Kidney glomerular epithelial cell (primary cell): Measurements from ENCODE around the gene EEF1A1.

Experiments used
- DNase-seq: peaks from one replicate; lab custom pipeline; 2025; lab: John Stamatoyannopoulos, UW

The EEF1A1 gene

GRCh38 chr6:73505142-73505541 is 15.7 kb downstream of the EEF1A1 start:
- no peak for DNase-seq

DNA sequence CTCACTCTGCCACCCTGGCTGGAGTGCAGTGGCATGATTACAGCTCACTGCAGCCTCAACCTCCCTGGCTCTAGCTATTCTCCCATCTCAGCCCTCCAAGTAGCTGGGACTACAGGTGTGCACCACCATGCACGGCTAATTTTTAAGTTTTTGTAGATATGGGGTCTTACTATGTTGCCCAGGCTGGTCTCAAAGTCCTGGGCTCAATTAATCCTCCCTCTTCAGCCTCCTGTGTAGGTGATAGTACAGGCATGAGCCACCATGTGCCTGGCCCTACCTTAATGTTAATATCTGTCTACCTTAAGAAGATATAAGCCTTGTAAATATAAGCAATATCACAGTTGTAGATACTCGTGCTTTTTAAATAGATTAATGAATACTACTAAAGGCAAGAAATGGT is 16.7 kb downstream of the EEF1A1 start:
- DNase-seq = no peak

- no peak for DNase-seq
Measured at GRCh38 chr6:73503027-73503772, 17.6 kb downstream of the EEF1A1 start.

- no peak for DNase-seq
Measured at GRCh38 chr6:73497915-73498314, 22.9 kb downstream of the EEF1A1 start.

- no peak for DNase-seq
Measured at GRCh38 chr6:73491377-73491776, 29.5 kb downstream of the EEF1A1 start.

- no peak for DNase-seq
Measured at GRCh38 chr6:73487473-73487872, 33.4 kb downstream of the EEF1A1 start.

GRCh38 chr6:73484438-73484837 is 36.4 kb downstream of the EEF1A1 start:
- DNase-seq = no peak

DNA sequence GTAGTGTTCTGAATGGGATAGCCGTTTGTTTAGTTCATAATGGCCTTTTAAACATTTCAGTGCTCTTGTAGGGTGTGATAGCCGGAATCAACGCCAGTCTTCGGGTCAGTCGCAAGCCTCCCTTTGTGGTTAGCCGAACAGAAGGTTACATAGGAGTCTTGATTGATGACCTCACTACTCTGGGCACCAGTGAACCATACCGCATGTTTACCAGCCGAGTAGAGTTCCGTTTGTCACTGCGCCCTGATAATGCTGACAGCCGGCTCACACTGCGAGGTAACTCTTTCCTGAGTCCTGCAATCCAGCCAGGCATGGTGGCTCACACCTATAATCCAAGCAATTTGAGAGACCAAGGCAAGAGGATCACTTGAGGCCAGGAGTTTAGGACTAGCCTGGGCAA is 38.9 kb downstream of the EEF1A1 start:
- DNase-seq = no peak

- no peak for DNase-seq
Measured at GRCh38 chr6:73477407-73477806, 43.4 kb downstream of the EEF1A1 start.

DNA sequence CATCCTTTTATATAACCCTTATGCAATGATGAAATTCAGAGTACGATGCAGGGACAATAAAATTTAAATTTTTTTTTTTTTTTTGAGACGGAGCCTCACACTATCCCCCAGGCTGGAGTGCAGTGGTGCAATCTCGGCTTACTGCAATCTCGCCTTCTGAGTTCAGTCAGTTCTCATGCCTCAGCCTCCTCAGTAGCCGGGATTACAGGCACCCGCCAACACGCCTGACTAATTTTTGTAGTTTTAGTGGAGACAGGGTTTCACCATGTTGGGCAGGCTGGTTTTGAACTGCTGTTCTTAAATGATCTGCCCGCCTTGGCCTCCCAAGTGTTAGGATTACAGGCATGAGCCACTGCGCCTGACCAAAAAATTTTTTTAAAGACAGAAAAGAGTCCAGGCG is 44.1 kb downstream of the EEF1A1 start:
- no peak for DNase-seq

- DNase-seq = no peak
Measured at GRCh38 chr6:73471686-73472290, 49.0 kb downstream of the EEF1A1 start.
